Activated CD8-positive, alpha-beta T cell treated with anti-CD3 and anti-CD28 coated beads, Interleukin-2, amount 10 ng/mL, durations not matched to agents 7 days and 5 days (primary cell): ENCODE data around the gene TMEM52. TPM values are rescaled to one million over a fixed set of nuclear protein-coding genes. Genes with fewer than 3 reads are reported as not detected.
A peak's percentile ranks its signal among the peaks of the same experiment; 100 is the strongest.

Experiments used
- ATAC-seq: fragments of 150-1000 bp; cut with Tn5 transposase; one replicate; pipeline ENCODE4 v1.10.0; 2021; ENCODE audit warnings: moderate library complexity
- CTCF ChIA-PET: fragments of 350-600 bp; sonication (Branson Sonifier 250); formaldehyde crosslinking; loops from one replicate; lab custom pipeline; 2021; ENCODE audit warnings: antibody characterized with exemption; lab: Charles Lee
- POLR2A ChIA-PET: fragments of 350-600 bp; sonication (Branson Sonifier 250); formaldehyde crosslinking; loops from one replicate; lab custom pipeline; 2021; ENCODE audit warnings: antibody characterized with exemption; lab: Charles Lee
- DNase-seq: peaks from one replicate; pipeline ENCODE4 v3.0.0-alpha.2; 2020
- H3K27ac Mint-ChIP-seq: one replicate; pipeline ENCODE4 v1.8.0; 2021; ENCODE audit warnings: mild to moderate bottlenecking, mixed read lengths
- H3K27me3 Mint-ChIP-seq: one replicate; pipeline ENCODE4 v1.8.0; 2021; ENCODE audit warnings: low read depth, mixed read lengths
- H3K36me3 Mint-ChIP-seq: one replicate; pipeline ENCODE4 v1.8.0; 2021; ENCODE audit warnings: low read depth, mixed read lengths
- H3K4me1 Mint-ChIP-seq: one replicate; pipeline ENCODE4 v1.8.0; 2021; ENCODE audit warnings: low read depth, mixed read lengths
- H3K4me3 Mint-ChIP-seq: one replicate; pipeline ENCODE4 v1.8.0; 2021; ENCODE audit warnings: mild to moderate bottlenecking, mixed read lengths
- H3K9me3 Mint-ChIP-seq: one replicate; pipeline ENCODE4 v1.8.0; 2022; ENCODE audit warnings: mixed read lengths; ENCODE audit not compliant: insufficient read depth
- total RNA-seq, 2 experiments: library from RNA; stranded (reverse); gene quantifications; one replicate each; pipeline ENCODE4 v1.2.3, GENCODE V29; 2021

TMEM52 gene
- total RNA-seq, 2 experiments from 2014 or later = 0.70 TPM; not detected in 1

- DNase-seq = no peak
- no peak for ATAC-seq
- H3K27me3 Mint-ChIP-seq = no peaks in the 10 kb centered on the region
- peaks cover 65% of the 10 kb centered on the region for H3K36me3 Mint-ChIP-seq
- H3K4me1 Mint-ChIP-seq = peaks cover 47% of the 10 kb centered on the region
- H3K27ac Mint-ChIP-seq = peak overlapping the region; percentile 25
- no peak overlapping the region for H3K4me3 Mint-ChIP-seq
- no peaks in the 10 kb centered on the region for H3K9me3 Mint-ChIP-seq
- ChIA-PET CTCF (no interaction called here), POLR2A (no interaction called here)
Measured at GRCh38 chr1:1873186-1873585, 45.9 kb downstream of the TMEM52 start.

GRCh38 chr1:1872329-1872994 lies 46.6 kb downstream of the TMEM52 start:
- peaks cover 59% of the 10 kb centered on the region for H3K36me3 Mint-ChIP-seq
- H3K4me1 Mint-ChIP-seq = peaks cover 40% of the 10 kb centered on the region
- H3K27me3 Mint-ChIP-seq = no peaks in the 10 kb centered on the region
- ChIA-PET POLR2A (interaction anchor here (1.4 kb wide), 1 partner anchor 10 kb away, joined by 4 read pairs; no protein-coding TSS in a partner anchor), CTCF (interaction anchor here (1.5 kb wide), 1 partner anchor 33 kb away, joined by 3 read pairs; no protein-coding TSS in a partner anchor)
- DNase-seq (no peak), ATAC-seq (no peak)
- no peak overlapping the region for H3K4me3 Mint-ChIP-seq
- H3K27ac Mint-ChIP-seq = peak overlapping the region; percentile 68
- no peaks in the 10 kb centered on the region for H3K9me3 Mint-ChIP-seq

GRCh38 chr1:1869469-1869868 lies 49.6 kb downstream of the TMEM52 start:
- Mint-ChIP-seq H3K9me3 (no peaks in the 10 kb centered on the region), H3K27me3 (no peaks in the 10 kb centered on the region), H3K4me1 (peaks cover 31% of the 10 kb centered on the region), H3K4me3 (no peak overlapping the region), H3K36me3 (peaks cover 42% of the 10 kb centered on the region), H3K27ac (no peak overlapping the region)
- ATAC-seq (no peak), DNase-seq (no peak)
- ChIA-PET CTCF (interaction anchor here (1.0 to 1.2 kb wide), 2 partner anchors 11 to 36 kb away, joined by 3 read pairs; no protein-coding TSS in a partner anchor), POLR2A (interaction anchor here (0.8 to 0.9 kb wide), 2 partner anchors 14 to 17 kb away, joined by 3 read pairs; no protein-coding TSS in a partner anchor)

Other genes with a start within 250 kb of the TMEM52 start
- gene SLC35E2B, start 226.5 kb downstream of the TMEM52 start, total RNA-seq = 10 to 100 TPM; 39.6 to 40.7 TPM
- 10 to 100 TPM; 83.6 to 85.8 TPM for gene CDK11A, start 194.9 kb downstream of the TMEM52 start, total RNA-seq
- 10 to 100 TPM; 82.0 to 82.9 TPM for gene NADK, start 140.8 kb downstream of the TMEM52 start, total RNA-seq
- gene GNB1, start 28.2 kb downstream of the TMEM52 start, total RNA-seq = 100 to 1,000 TPM; 398 TPM
- under 1 TPM; 0.21 to 0.42 TPM for gene CALML6, start 4.0 kb downstream of the TMEM52 start, total RNA-seq
- not detected for gene CFAP74, start 84.5 kb upstream of the TMEM52 start, total RNA-seq
- not detected for gene GABRD, start 100.1 kb upstream of the TMEM52 start, total RNA-seq
- gene PRKCZ, start 131.1 kb upstream of the TMEM52 start, total RNA-seq = 10 to 100 TPM; 11.4 to 12.9 TPM